ENCODE results near the gene RPS6KC1.
"Not testable (repeated sequence)": the region's sequence is repeated elsewhere in the genome, so short reads cannot be mapped to it uniquely, and the experiment has no call there.

RPS6KC1 gene

GRCh38 chr1:213054733-213055591, 3.9 kb downstream of the RPS6KC1 start:
- DNase-seq, result no peak

GRCh38 chr1:213055767-213056166, 4.7 kb downstream of the RPS6KC1 start:
- no peak for DNase-seq

GRCh38 chr1:213057264-213058059, 6.4 kb downstream of the RPS6KC1 start:
- no peak for DNase-seq

GRCh38 chr1:213060836-213061235, 9.8 kb downstream of the RPS6KC1 start:
- no peak for DNase-seq

GRCh38 chr1:213061263-213061662, 10.2 kb downstream of the RPS6KC1 start:
- DNase-seq, result no peak

- DNase-seq, result no peak
Observed at GRCh38 chr1:213065800-213066199, 14.8 kb downstream of the RPS6KC1 start.

GRCh38 chr1:213066363-213066762, 15.3 kb downstream of the RPS6KC1 start:
- no peak for DNase-seq

- no peak for DNase-seq
Observed at GRCh38 chr1:213067352-213067751, 16.3 kb downstream of the RPS6KC1 start.

GRCh38 chr1:213070406-213070805, 19.4 kb downstream of the RPS6KC1 start:
- peak; percentile 58 for DNase-seq

GRCh38 chr1:213075725-213076124, 24.7 kb downstream of the RPS6KC1 start:
- DNase-seq, result no peak

- no peak for DNase-seq
Observed at GRCh38 chr1:213082420-213083111, 31.5 kb downstream of the RPS6KC1 start.

GRCh38 chr1:213083112-213083445, 32.0 kb downstream of the RPS6KC1 start:
- DNase-seq, result no peak

- DNase-seq, result no peak
Observed at GRCh38 chr1:213087911-213088310, 36.9 kb downstream of the RPS6KC1 start.

- DNase-seq, result no peak
Observed at GRCh38 chr1:213089924-213090677, 39.1 kb downstream of the RPS6KC1 start.

- DNase-seq, result no peak
Observed at GRCh38 chr1:213094446-213094845, 43.4 kb downstream of the RPS6KC1 start.

GRCh38 chr1:213095467-213095866, 44.4 kb downstream of the RPS6KC1 start:
- no peak for DNase-seq

GRCh38 chr1:213099682-213100399, 48.8 kb downstream of the RPS6KC1 start:
- DNase-seq, result no peak

- not testable (repeated sequence) for DNase-seq
Observed at GRCh38 chr1:213100565-213100964, 49.5 kb downstream of the RPS6KC1 start.

GRCh38 chr1:213103377-213104306, 52.6 kb downstream of the RPS6KC1 start:
- no peak for DNase-seq

GRCh38 chr1:213104604-213105003, 53.6 kb downstream of the RPS6KC1 start:
- no peak for DNase-seq

GRCh38 chr1:213106298-213106697, 55.3 kb downstream of the RPS6KC1 start:
- DNase-seq, result no peak

Measured in fibroblast of skin of back (primary cell).